ENCODE results near the gene HDAC4. TPM values are rescaled to one million over a fixed set of nuclear protein-coding genes. Genes with fewer than 3 reads are reported as not detected.
"Not testable (repeated sequence)": the region's sequence is repeated elsewhere in the genome, so short reads cannot be mapped to it uniquely, and the experiment has no call there.

HDAC4 gene
- polyA plus RNA-seq, 10 donors: 10.2 to 15.4 (median 11.9) TPM

GRCh38 chr2:239052798-239053665, 347.8 kb downstream of the HDAC4 start:
- DNase-seq: no peak

DNA sequence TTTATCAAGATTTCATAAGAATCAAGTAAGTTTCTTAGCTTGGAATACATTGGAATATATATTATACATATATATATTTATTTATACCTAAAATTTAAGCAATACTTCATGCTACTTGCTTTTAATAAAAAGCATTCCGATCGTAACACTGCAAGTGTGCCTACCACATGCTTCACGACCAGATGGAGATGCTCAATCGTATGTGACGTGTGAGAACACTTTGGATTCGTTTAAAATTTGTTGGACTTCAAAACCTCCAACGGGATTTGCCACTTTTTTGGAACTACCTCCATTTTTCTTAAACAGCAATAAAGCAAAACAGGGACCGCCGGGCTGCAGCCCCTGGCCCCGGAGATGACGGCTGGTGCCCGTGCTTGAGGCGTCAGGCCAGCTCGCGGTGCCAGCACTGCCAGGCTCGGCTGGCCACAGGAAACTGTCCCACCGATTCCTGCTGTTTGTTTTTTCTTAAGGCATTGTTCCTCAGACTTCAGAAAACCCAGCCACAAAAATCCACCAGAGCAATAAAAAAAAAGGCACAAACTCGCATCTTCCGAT, 348.9 kb downstream of the HDAC4 start:
- no peak for DNase-seq

DNA sequence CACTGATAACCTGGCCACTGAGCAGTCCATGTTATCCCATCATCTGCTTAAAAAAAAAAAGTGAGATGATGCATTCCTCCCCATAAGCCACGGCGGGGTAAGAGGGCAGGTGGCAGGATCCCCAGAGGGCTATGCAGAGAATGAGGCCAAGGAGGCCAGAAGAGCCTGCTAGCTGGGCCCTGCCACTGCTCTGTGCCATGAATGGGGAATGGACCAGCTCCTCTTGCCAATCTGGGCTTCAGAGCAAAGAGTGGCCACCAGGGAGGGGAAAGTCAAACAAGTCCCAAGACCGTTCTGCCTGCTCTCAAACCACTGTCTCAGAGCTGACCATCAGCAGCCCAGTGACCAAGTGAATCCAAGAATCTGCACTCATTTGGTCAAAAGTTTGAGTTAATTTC, 350.6 kb downstream of the HDAC4 start:
- no peak for DNase-seq

GRCh38 chr2:239049421-239050251, 351.2 kb downstream of the HDAC4 start:
- no peak for DNase-seq

GRCh38 chr2:239048736-239049135, 352.1 kb downstream of the HDAC4 start:
- DNase-seq: no peak

DNA sequence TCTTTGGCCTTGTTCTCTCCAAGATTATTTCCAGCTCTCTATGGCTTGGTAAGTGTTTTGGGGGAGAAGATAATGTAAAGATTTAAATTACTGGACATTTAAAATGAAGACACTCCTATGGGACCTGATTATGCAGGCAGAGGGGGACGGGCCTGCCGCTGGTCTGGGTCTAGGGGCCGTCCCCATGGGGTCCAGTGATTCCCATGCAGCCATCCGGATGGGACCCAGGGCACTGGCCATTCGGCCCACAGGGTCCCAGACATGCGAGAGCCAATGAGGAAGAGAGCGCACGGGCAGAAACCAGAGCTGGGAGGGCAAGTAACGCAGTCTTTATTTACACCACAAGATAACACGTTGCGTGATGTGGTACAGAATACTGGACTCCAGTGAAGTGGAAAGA, 353.0 kb downstream of the HDAC4 start:
- no peak for DNase-seq

- DNase-seq: no peak
Observed at GRCh38 chr2:239047420-239047819, 353.4 kb downstream of the HDAC4 start.

DNA sequence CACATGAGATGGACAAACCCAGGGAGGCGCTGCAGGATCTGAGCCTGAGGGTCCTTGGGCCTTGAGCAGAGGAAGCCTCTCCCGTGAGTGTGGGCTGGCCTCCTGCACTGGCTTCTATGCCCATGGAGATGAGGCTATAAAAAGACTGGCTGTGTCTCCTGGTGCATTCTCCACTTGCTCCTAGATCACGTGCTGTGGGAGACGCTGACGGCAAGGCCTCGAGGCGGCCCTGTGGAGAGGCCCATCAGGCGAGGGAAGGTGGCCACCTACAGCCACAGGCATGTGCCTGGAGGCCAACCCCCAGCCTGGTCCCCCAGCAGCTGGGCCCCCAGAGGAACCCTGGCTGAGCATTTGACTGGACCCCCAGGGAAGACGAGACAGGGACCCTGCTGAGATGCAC, 354.0 kb downstream of the HDAC4 start:
- DNase-seq: no peak

DNA sequence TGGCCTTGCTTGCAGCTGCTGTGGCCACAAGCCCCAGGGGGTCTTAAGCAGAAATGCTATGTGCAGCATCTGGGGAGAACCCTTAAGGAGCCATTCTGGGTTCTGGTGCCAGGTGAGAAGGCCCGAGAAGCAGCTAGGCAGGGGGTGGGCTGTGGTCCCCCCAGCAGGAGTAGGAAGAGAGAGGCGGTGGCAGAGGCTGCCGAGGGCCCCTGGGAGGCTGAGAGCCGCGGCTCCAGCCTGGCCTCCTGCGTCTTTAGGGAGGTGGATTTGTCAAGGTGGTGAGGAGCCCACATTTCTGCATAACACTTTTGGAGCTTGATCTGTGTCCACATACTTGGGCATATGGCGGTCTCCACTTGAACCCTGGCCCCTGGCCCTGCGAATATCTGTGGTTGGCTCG, 356.5 kb downstream of the HDAC4 start:
- DNase-seq: no peak

DNA sequence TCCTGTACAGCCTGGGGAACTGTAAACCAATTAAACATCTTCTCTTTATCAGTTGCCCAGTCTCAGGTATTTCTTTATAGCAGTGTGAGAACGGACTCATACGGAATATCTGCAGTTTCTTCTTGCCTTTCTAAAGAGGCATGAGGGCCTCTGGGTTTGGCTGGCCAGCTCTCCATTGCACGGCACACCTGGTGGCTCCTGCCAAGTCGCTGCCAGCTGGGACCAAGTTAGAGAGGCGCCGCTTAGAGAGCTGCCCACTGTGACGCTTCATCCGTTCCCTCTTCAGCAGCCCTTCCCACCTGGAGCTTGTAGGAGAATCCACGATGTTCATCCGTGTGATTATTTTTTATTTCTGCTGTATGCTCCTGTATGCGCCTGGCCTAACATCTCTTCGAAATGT, 357.5 kb downstream of the HDAC4 start:
- no peak for DNase-seq

DNA sequence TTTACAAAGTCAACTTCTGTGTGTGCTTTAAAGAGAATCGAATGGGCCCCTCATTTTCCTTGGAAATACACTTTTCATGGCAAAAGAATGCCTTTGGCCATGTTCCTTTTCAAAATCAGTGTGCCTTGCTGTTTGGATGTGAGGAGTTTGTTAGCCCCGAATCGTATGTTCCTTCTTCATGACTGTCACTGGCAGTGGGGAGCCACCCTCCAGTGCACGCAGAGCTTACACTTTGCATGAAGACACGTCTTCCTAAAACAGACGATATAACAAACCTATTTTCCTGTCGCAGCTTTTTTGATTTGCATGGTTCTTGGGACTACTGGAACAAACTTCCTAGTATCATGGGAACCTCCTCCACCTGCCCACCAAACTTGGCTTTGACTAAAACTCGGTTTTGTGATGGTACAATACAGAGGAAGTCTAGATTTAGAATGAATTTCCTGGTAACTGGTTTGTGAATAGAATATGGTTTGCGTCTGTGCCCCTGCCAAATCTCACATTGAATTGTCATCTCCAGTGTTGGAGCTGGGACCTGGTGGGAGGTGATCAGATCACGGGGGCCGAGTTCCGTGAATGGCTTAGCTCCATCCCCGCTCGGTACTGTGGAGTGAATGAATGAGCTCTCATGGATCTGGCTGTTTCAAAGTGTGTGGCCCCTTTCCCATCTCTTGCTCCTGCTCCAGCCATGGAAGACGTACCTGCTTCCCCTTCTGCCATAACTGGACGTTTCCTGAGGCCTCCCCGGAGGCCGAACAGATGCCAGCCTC, 358.1 kb downstream of the HDAC4 start:
- no peak for DNase-seq

GRCh38 chr2:239042046-239042445, 358.8 kb downstream of the HDAC4 start:
- DNase-seq: no peak

GRCh38 chr2:239041062-239041461, 359.8 kb downstream of the HDAC4 start:
- DNase-seq: no peak

DNA sequence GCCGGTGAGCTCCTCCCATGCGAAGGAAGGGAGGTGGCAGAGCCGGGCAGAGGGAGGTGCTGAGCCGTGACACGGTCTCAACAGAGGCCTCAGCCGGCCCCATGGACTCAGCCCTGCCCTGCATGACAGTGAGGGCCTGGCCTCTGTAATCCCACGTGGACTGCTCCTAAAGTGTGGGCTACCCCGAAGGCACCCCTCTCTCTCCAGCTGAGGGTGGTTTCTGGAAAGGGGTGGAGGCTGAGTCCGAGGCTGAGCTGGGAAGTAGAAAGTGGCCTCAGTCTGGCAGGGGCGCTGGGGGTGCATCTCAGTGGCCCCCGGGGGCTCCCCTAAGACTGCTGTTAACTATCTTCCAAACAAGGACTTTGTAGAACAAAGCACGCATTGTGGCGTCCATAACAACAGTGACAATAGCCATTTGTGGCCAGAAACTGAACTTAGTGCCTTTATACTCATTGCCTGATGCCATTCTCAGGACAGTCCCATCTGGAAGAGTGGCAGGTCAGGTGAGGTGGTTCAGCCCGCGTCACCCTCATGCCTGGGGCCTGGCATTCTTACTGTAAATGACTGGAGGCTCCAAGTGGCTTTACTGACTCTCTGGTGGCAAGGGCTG, 360.6 kb downstream of the HDAC4 start:
- no peak for DNase-seq

DNA sequence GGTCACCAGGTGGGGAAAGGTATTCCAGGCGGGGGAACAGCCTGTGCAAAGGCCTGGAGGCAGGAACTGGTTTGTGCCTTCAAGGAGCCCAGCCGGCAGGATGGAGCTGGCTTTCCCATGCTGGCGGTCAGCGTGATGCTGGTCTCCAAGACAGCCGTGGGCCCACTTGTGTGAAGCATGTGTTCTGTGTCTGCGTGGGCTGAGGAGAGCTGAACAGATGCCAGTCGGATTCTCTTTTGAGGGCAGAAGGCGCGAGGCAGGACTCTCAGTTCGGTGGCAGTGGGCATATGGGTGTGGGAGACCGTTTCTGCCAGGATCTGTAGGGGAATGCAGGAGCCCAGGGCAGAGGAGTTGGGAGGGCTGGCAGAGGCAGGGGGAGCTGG, 361.4 kb downstream of the HDAC4 start:
- DNase-seq: no peak

DNA sequence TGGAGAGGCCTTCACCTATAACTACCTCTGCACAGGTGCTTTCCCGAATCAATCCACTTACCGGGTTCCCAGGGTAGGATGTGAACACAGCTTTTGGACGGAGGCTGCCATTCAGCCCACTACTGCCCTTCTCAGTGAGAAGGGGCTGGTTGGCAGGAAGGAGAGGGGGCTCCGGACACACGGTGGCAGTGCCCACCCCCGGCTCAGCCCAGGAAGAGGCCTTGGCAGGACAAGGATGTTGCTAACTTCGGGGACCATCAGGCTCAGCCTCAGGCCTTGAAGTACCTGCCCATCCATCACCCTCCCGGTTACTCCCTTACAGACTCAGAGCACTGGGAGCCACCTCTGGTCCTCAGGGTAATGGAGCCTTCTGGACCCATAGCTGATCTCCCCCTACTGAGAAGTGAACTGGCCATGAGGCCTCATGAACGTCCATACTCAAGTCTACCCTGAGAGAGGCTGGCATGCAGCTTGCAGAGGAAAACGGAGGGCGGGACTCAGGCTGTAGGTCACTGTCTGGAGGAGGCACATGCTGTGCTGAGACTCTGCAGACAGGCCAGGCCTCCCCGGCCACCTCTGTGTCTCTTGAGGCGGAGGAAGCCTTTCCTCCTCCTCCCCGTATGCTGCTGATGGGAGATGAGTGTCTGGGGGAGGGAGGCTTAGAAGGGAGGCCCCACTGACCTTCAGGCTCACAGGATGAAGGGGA, 361.9 kb downstream of the HDAC4 start:
- no peak for DNase-seq

DNA sequence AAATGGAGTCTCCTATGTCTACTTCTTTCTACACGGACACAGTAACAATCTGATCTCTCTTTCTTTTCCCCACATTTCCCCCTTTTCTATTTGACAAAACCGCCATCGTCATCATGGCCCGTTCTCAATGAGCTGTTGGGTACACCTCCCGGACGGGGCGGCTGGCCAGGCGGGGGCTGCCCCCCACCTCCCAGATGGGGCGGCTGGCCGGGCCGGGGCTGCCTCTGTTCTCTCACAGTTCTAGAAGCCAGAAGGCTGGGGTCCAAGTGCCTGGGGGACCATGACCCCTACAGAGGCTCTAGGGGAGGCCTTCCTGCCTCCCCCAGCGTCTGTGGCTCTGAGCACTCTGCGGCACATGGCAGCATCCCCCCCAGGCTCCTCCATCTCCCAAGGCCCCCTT, 362.5 kb downstream of the HDAC4 start:
- DNase-seq: not testable (repeated sequence)

- no peak for DNase-seq
Observed at GRCh38 chr2:239037559-239037910, 363.3 kb downstream of the HDAC4 start.

DNA sequence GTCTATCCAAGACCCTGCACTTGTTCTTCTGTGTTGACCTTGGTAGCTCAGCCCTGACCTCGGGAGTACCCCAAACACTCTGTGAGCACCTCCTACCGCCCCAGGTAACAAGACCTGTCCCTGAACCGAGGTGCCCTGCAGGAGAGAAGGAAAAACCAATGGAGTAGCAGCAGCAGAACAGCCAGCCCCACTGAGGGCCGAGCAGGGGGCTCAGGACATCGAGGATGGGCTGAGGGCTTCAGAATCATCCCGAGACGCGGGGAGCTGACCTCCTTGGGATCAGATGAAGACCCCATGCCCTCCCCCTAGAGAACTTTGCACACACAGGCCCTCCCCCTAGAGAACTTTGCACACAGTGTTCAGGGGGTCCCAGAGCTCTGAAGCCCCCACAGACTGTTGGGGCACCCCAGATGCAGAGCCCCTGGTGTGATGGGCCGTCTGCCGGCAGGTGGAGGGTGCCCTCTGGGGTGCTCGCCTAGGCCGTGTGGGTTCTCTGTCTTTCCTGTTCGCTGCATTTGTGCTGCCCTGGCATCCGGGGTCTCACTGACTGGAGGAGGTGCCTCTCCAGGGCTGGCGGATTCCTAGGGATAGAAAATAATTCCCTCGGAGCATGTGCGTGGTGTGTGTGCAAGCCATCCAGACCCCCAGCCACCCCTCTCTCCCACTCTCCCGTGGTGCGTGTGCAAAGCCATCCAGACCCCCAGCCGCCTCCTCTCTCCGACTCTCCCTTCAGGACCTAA, 363.8 kb downstream of the HDAC4 start:
- DNase-seq: no peak
